ENCODE measurements around the gene FAM24A. TPM values are rescaled to one million over a fixed set of nuclear protein-coding genes. Genes with fewer than 3 reads are reported as not detected.

FAM24A gene
- total RNA-seq, 4 donors from 2014 or later, result not detected

GRCh38 chr10:122930140-122930539 is 19.7 kb downstream of the FAM24A start:
- Histone ChIP-seq H3K27me3 (no peaks in the 10 kb centered on the region), H3K9me3 (no peaks in the 10 kb centered on the region), H3K4me3 (no peak overlapping the region), H3K4me1 (no peaks in the 10 kb centered on the region), H3K27ac (no peak overlapping the region), H3K36me3 (no peaks in the 10 kb centered on the region)
- no peak for DNase-seq
- TF ChIP-seq CTCF (IDR thresholded peaks at IDR 0.05), result no peak
- no peak for TF ChIP-seq POLR2A (IDR thresholded peaks at IDR 0.05)

- DNase-seq, result no peak
- Histone ChIP-seq H3K36me3 (peaks cover 0 to 5% (median 0%) of the 10 kb centered on the region in 3 donors), H3K9me3 (no peaks in the 10 kb centered on the region), H3K27me3 (no peaks in the 10 kb centered on the region), H3K27ac (no peak overlapping the region), H3K4me3 (no peak overlapping the region), H3K4me1 (no peaks in the 10 kb centered on the region)
- TF ChIP-seq CTCF (IDR thresholded peaks at IDR 0.05) (no peak), POLR2A (IDR thresholded peaks at IDR 0.05) (no peak)
Observed at GRCh38 chr10:122931088-122931906, 20.9 kb downstream of the FAM24A start.

GRCh38 chr10:122939133-122939855 is 28.9 kb downstream of the FAM24A start:
- Histone ChIP-seq H3K27me3 (no peaks in the 10 kb centered on the region), H3K27ac (no peak overlapping the region), H3K36me3 (peaks cover 0 to 31% (median 0%) of the 10 kb centered on the region in 3 donors), H3K4me3 (no peak overlapping the region), H3K9me3 (no peaks in the 10 kb centered on the region), H3K4me1 (no peaks in the 10 kb centered on the region)
- DNase-seq, result no peak
- no peak for TF ChIP-seq POLR2A (IDR thresholded peaks at IDR 0.05)
- no peak for TF ChIP-seq CTCF (IDR thresholded peaks at IDR 0.05)

- H3K4me3 ChIP-seq, result no peak overlapping the region
- H3K27me3 ChIP-seq, result no peaks in the 10 kb centered on the region
- no peak for DNase-seq
- no peaks in the 10 kb centered on the region for H3K9me3 ChIP-seq
- H3K4me1 ChIP-seq, result no peaks in the 10 kb centered on the region
- H3K27ac ChIP-seq, result no peak overlapping the region
- TF ChIP-seq CTCF (IDR thresholded peaks at IDR 0.05), result no peak
- no peak for TF ChIP-seq POLR2A (IDR thresholded peaks at IDR 0.05)
- H3K36me3 ChIP-seq, result peaks cover 0 to 31% (median 0%) of the 10 kb centered on the region in 3 donors
Observed at GRCh38 chr10:122939856-122940543, 29.6 kb downstream of the FAM24A start.

GRCh38 chr10:122949296-122949695 is 38.9 kb downstream of the FAM24A start:
- Histone ChIP-seq H3K9me3 (peaks cover 0 to 4% (median 0%) of the 10 kb centered on the region in 4 donors), H3K36me3 (peaks cover 0 to 30% (median 0%) of the 10 kb centered on the region in 3 donors), H3K27me3 (no peaks in the 10 kb centered on the region), H3K27ac (no peak overlapping the region), H3K4me3 (no peak overlapping the region), H3K4me1 (peaks cover 6 to 14% (median 7%) of the 10 kb centered on the region in 4 donors)
- TF ChIP-seq POLR2A (IDR thresholded peaks at IDR 0.05), result no peak
- TF ChIP-seq CTCF (IDR thresholded peaks at IDR 0.05), result no peak
- DNase-seq, result no peak

Data from Peyer's patch (tissue), 4 donors.